Fibroblast of lung (primary cell): ENCODE data around the gene HSPA12B.

Experiments
- EZH2 ChIP-seq: IDR thresholded peaks from 2 replicates; pipeline ENCODE4 v1.5.1; 2012; ENCODE audit warnings: low read length, control low read depth, mild to moderate bottlenecking; ENCODE audit errors: missing control alignments
- TF ChIP-seq, protein P1 (sequence below), 2 donors: IDR thresholded peaks in 1 of 2; conservative IDR thresholded peaks in 1 of 2; 1 replicate in 1 of 2; 2 replicates in 1 of 2; pipeline ENCODE4 v1.5.1; 2011 to 2012; ENCODE audit warnings: low read length in 2 of 2, control low read depth in 1 of 2, inconsistent platforms in 1 of 2, low read depth in 1 of 2, mild to moderate bottlenecking in 1 of 2

DNA sequence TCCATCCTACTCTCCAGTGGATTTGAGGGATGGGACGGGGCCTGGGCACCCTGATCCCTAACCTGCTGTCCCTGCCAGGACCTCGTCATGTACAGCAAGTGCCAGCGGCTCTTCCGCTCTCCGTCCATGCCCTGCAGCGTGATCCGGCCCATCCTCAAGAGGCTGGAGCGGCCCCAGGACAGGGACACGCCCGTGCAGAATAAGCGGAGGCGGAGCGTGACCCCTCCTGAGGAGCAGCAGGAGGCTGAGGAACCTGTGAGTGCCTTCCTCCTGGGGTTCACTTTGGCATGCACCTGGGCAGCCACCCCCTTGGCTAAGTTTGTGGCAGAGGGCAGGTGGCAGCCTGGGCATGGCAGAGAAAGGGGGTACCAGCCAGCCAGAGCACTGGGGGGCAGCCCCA, 69.4 kb downstream of the HSPA12B start:
- TF ChIP-seq, protein P1, sequence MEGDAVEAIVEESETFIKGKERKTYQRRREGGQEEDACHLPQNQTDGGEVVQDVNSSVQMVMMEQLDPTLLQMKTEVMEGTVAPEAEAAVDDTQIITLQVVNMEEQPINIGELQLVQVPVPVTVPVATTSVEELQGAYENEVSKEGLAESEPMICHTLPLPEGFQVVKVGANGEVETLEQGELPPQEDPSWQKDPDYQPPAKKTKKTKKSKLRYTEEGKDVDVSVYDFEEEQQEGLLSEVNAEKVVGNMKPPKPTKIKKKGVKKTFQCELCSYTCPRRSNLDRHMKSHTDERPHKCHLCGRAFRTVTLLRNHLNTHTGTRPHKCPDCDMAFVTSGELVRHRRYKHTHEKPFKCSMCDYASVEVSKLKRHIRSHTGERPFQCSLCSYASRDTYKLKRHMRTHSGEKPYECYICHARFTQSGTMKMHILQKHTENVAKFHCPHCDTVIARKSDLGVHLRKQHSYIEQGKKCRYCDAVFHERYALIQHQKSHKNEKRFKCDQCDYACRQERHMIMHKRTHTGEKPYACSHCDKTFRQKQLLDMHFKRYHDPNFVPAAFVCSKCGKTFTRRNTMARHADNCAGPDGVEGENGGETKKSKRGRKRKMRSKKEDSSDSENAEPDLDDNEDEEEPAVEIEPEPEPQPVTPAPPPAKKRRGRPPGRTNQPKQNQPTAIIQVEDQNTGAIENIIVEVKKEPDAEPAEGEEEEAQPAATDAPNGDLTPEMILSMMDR (conservative IDR thresholded peaks at IDR 0.05 in 1 of 2, IDR thresholded peaks at IDR 0.05 in 1 of 2; ENCODE audit: low read depth in 1 of 2, low read length in 2 of 2): no peak
- no peak for TF ChIP-seq EZH2
